SK-N-MC (cell line): ENCODE results near the gene ENG.

ENCODE experiments used
- FOXP2 ChIP-seq: optimal IDR thresholded peaks from 2 replicates; pipeline ENCODE3; 2011; ENCODE audit warnings: mild to moderate bottlenecking, moderate library complexity; ENCODE audit not compliant: insufficient read depth; ENCODE audit errors: extremely low read length, control extremely low read depth
- POLR2AphosphoS5 ChIP-seq: IDR thresholded peaks from 2 replicates; pipeline ENCODE4 v1.6.1; 2012; ENCODE audit warnings: mild to moderate bottlenecking, low read depth, low read length, borderline replicate concordance

- TF ChIP-seq FOXP2 (no peak), POLR2AphosphoS5 (no peak)
Observed at GRCh38 chr9:127783111-127784008, 71.1 kb downstream of the ENG start.
